Suprapubic skin (tissue), 3 donors: ENCODE data around the gene PHLDB3.
A peak's percentile ranks its signal among the peaks of the same experiment; 100 is the strongest.

Experiments used
- CTCF ChIP-seq, 2 donors: fragments of 200-600 bp in 1 of 2; fragments of 450-650 bp in 1 of 2; sonication (generic) in 1 of 2; IDR thresholded peaks; one replicate each; pipeline ENCODE4 v1.5.1; 2016 to 2019; ENCODE audit warnings: antibody characterized with exemption in 2 of 2, mild to moderate bottlenecking in 1 of 2, moderate library complexity in 1 of 2
- POLR2A ChIP-seq, 2 donors: fragments of 450-650 bp; IDR thresholded peaks; one replicate each; pipeline ENCODE4 v1.6.1; 2017; ENCODE audit warnings: antibody characterized with exemption in 2 of 2, mild to moderate bottlenecking in 2 of 2, moderate library complexity in 2 of 2

DNA sequence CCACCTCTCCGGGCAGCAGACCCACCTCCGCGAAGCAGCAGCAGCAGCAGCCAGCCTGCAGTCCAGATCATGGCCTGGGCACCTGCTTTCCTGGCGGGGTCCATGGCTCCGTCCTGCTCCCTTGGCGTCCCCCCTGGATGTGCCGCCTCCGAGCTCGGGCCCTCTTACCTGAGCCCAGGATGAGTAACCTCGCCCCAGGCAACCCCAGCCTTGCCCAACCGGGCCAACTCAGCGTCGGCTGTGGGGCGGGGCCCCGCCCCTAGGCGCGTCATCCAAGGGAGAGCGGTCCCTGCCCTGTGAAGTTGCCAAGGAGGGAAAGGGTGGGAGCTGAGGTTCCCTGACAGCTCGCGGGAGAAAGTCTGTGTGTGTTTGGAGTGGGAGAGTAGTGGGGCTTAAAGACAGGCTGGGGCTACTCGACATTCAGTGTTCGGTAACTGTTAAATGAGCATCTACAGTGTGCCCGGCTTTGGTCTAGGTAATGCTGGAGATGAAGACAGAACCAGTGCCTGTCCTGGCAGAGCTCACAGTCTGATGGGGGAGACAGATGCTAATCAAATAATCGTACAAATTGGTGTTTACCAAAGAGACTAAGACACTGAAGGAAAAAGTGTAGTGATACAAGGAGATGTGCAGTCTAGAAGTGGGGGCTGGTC, 39.0 kb downstream of the PHLDB3 start, which contains the start of gene LYPD3:
- TF ChIP-seq POLR2A (IDR thresholded peaks at IDR 0.05): peak in 1 of 2 donors; percentile 45
- no peak for TF ChIP-seq CTCF (IDR thresholded peaks at IDR 0.05)
